Activated T-cell treated with anti-CD3 and anti-CD28 coated beads, Interleukin-2, amount 50 U/mL, for 24 hours (primary cell): Measurements from ENCODE around the gene IQCH.
"Not testable (repeated sequence)": the region's sequence is repeated elsewhere in the genome, so short reads cannot be mapped to it uniquely, and the experiment has no call there.

ENCODE experiments used
- DNase-seq: peaks from one replicate; pipeline ENCODE4 v3.0.0-alpha.2; 2020
- H3K27ac Mint-ChIP-seq: 2 replicates; pipeline ENCODE4 v1.8.0; 2020; ENCODE audit warnings: mild to moderate bottlenecking, mixed read lengths
- H3K27me3 Mint-ChIP-seq: 2 replicates; pipeline ENCODE4 v1.8.0; 2020; ENCODE audit warnings: mixed read lengths
- H3K36me3 Mint-ChIP-seq: 2 replicates; pipeline ENCODE4 v1.8.0; 2020; ENCODE audit warnings: low read depth, mixed read lengths
- H3K4me1 Mint-ChIP-seq: 2 replicates; pipeline ENCODE4 v1.8.0; 2020; ENCODE audit warnings: low read depth, mixed read lengths
- H3K4me3 Mint-ChIP-seq: 2 replicates; pipeline ENCODE4 v1.8.0; 2020; ENCODE audit warnings: mild to moderate bottlenecking, moderate library complexity, mixed read lengths
- H3K9me3 Mint-ChIP-seq: 2 replicates; pipeline ENCODE4 v1.8.0; 2020; ENCODE audit warnings: mixed read lengths

The IQCH gene

GRCh38 chr15:67335534-67336222 lies 81.1 kb downstream of the IQCH start:
- peaks cover 3% of the 10 kb centered on the region for H3K27me3 Mint-ChIP-seq
- no peaks in the 10 kb centered on the region for H3K36me3 Mint-ChIP-seq
- H3K9me3 Mint-ChIP-seq, result no peaks in the 10 kb centered on the region
- no peak overlapping the region for H3K4me3 Mint-ChIP-seq
- DNase-seq, result no peak
- no peaks in the 10 kb centered on the region for H3K4me1 Mint-ChIP-seq
- H3K27ac Mint-ChIP-seq, result no peak overlapping the region

DNA sequence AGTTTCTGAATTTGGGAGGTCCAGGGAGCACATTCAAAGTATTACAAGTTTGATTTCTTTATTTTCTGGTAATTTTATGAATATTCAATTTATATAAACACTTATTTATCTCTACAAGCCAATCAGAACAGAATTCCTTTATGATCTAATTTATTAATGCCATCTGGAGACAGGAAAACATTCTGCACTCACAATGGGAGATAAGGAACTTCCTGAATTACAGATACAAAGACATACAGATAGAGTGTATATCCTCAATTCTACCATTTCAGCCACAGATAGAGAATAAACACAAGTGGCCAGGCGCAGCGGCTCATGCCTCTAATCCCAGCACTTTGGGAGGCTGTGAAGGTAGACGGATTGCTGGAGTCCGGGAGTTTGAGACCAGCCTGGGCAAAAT lies 86.0 kb downstream of the IQCH start:
- peaks cover 3% of the 10 kb centered on the region for H3K36me3 Mint-ChIP-seq
- H3K4me1 Mint-ChIP-seq, result no peaks in the 10 kb centered on the region
- peaks cover 10% of the 10 kb centered on the region for H3K9me3 Mint-ChIP-seq
- no peak for DNase-seq
- H3K27me3 Mint-ChIP-seq, result peaks cover 4% of the 10 kb centered on the region
- H3K27ac Mint-ChIP-seq, result no peak overlapping the region
- H3K4me3 Mint-ChIP-seq, result no peak overlapping the region

DNA sequence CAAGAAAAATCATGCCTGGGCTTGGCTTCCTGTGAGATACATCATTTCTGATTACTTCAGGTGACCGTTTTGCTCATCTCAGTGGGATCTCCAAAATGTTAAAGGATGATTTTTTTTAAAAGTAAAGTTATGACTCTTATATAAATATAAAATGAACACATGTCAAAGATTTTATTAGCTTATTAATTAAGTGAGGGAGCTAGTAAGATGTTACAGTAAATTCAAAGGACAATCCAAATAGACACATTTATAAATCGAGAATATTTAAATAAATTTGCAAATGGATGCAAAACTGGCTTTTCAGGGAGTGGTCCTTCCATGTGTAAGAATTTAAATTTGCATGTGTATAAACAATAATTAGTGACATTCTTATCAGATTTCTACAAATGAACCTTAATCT lies 87.0 kb downstream of the IQCH start:
- Mint-ChIP-seq H3K4me3 (no peak overlapping the region), H3K27me3 (peaks cover 4% of the 10 kb centered on the region), H3K36me3 (peaks cover 3% of the 10 kb centered on the region), H3K4me1 (no peaks in the 10 kb centered on the region), H3K27ac (no peak overlapping the region), H3K9me3 (peaks cover 11% of the 10 kb centered on the region)
- no peak for DNase-seq

DNA sequence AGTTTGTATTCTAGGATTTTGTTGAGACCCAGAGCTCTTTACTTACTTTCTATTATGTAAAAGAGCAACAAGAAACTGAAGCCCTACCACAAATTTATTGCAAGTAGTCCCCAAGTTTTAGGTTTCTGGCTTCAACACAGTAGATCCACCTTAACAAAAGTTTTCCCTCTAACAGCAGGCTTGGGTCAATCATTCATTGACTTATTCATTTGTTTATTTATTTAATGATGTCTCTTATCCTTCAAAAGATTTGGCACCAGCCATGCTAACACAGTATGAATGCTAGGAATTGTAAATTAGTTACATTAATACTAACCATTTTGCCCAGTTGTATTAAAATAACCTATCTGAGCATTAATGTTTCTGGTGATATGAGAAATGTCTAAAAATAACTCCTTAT lies 88.6 kb downstream of the IQCH start:
- H3K36me3 Mint-ChIP-seq, result peaks cover 7% of the 10 kb centered on the region
- peaks cover 22% of the 10 kb centered on the region for H3K9me3 Mint-ChIP-seq
- no peaks in the 10 kb centered on the region for H3K4me1 Mint-ChIP-seq
- no peak overlapping the region for H3K27ac Mint-ChIP-seq
- no peak overlapping the region for H3K4me3 Mint-ChIP-seq
- peaks cover 4% of the 10 kb centered on the region for H3K27me3 Mint-ChIP-seq
- DNase-seq, result no peak

- H3K27me3 Mint-ChIP-seq, result peaks cover 4% of the 10 kb centered on the region
- no peak overlapping the region for H3K27ac Mint-ChIP-seq
- no peak overlapping the region for H3K4me3 Mint-ChIP-seq
- H3K9me3 Mint-ChIP-seq, result peaks cover 17% of the 10 kb centered on the region
- DNase-seq, result no peak
- no peaks in the 10 kb centered on the region for H3K4me1 Mint-ChIP-seq
- H3K36me3 Mint-ChIP-seq, result peaks cover 4% of the 10 kb centered on the region
These were observed 95.0 kb downstream of the IQCH start for GRCh38 chr15:67349634-67350033.

DNA sequence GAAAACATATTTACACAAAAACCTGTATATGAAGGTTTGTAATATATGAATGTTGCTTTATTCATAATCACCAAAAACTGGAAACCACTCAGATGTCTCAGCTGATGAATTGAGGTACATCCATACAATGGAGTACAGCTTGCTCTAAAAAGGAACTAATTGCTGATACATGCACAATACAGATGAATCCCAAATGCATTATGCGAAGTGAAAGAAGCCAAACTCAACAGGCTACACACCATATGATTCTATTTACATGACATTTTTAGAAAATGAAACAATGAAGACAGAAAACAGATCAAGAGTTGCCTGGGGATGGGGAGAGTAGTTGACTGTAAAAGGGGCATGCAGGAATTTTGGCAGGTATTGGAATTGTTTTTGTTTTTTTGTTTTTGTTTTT lies 95.5 kb downstream of the IQCH start:
- H3K36me3 Mint-ChIP-seq, result peaks cover 4% of the 10 kb centered on the region
- peaks cover 16% of the 10 kb centered on the region for H3K9me3 Mint-ChIP-seq
- H3K4me1 Mint-ChIP-seq, result no peaks in the 10 kb centered on the region
- DNase-seq, result no peak
- H3K27me3 Mint-ChIP-seq, result peaks cover 4% of the 10 kb centered on the region
- no peak overlapping the region for H3K27ac Mint-ChIP-seq
- H3K4me3 Mint-ChIP-seq, result no peak overlapping the region

DNA sequence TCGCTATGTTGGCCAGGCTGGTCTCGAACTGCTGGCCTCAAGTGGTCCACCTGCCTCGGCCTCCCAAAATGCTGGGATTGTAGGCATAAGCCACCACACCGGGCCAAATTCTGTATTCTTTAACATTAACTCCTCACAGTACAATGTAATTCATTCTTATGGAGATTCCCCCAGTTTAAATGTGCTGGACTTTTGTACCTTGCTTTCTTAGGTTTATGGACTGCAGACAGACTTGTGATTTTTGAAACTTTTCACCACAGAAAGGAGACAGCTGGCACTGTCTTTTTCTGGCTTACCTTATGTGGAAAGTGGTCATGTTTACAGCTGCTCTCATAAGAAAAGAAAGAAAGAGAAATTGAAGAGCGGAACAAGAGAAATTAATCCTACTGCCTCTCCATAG lies 103.8 kb downstream of the IQCH start:
- Mint-ChIP-seq H3K36me3 (no peaks in the 10 kb centered on the region), H3K9me3 (no peaks in the 10 kb centered on the region), H3K4me3 (no peak overlapping the region), H3K27ac (no peak overlapping the region), H3K27me3 (no peaks in the 10 kb centered on the region), H3K4me1 (peaks cover 2% of the 10 kb centered on the region)
- no peak for DNase-seq

- no peak overlapping the region for H3K4me3 Mint-ChIP-seq
- H3K4me1 Mint-ChIP-seq, result peaks cover 2% of the 10 kb centered on the region
- no peak overlapping the region for H3K27ac Mint-ChIP-seq
- H3K9me3 Mint-ChIP-seq, result no peaks in the 10 kb centered on the region
- no peaks in the 10 kb centered on the region for H3K27me3 Mint-ChIP-seq
- H3K36me3 Mint-ChIP-seq, result no peaks in the 10 kb centered on the region
- no peak for DNase-seq
These were observed 104.2 kb downstream of the IQCH start for GRCh38 chr15:67358812-67359211.

DNA sequence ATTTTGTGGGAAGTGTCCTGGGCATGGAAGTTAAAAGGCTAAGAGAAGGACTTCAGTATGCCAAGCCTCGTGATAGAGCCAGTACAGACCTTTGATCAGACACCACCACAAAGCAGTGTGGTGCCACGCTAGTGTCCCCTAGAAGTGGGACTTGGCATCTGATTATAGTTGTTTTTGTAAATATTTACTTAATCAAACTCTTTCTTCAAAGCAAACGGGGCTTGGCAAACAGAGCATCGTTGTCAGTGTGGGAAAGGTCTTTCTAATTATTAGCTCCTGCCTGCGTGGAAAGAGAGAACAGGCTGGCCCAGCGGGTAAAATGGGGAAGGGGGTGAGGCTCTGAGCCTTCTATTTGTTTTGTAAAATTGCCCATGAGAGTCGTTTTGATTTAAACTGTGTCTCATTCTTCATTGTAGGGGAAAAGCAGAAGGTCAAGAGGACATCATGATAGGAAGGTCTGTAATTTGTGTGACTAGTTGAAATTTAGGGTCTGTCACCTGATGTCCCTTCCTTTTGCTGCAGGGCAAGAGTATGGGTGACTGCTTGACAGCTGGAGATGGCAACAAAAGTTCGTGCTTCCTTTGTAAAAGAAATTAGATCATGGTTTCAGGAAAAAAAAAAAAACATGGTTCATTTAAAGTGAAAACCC lies 105.0 kb downstream of the IQCH start:
- Mint-ChIP-seq H3K9me3 (no peaks in the 10 kb centered on the region), H3K27ac (no peak overlapping the region), H3K36me3 (no peaks in the 10 kb centered on the region), H3K4me1 (peaks cover 2% of the 10 kb centered on the region), H3K4me3 (no peak overlapping the region), H3K27me3 (no peaks in the 10 kb centered on the region)
- DNase-seq, result no peak

DNA sequence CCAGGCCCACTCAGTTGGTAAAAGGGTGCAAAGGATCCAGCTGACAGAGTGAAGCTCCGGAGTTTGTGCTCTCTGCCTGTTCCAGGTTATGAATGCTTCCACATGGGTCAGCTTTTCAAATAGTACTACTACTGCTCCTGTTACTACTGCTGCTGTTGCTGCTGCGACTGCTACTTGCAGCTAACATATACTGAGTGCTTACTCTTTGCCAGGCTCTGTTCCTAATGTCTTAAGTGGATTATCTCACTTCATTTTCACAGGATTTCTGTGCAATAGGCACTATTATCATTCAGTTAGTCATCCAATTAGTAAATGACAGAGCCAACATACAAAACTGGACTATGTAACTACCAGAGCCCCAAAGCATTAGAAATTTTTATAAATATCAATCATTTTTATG lies 106.5 kb downstream of the IQCH start:
- Mint-ChIP-seq H3K4me1 (peaks cover 2% of the 10 kb centered on the region), H3K36me3 (no peaks in the 10 kb centered on the region), H3K27ac (no peak overlapping the region), H3K9me3 (no peaks in the 10 kb centered on the region), H3K27me3 (no peaks in the 10 kb centered on the region), H3K4me3 (no peak overlapping the region)
- no peak for DNase-seq

DNA sequence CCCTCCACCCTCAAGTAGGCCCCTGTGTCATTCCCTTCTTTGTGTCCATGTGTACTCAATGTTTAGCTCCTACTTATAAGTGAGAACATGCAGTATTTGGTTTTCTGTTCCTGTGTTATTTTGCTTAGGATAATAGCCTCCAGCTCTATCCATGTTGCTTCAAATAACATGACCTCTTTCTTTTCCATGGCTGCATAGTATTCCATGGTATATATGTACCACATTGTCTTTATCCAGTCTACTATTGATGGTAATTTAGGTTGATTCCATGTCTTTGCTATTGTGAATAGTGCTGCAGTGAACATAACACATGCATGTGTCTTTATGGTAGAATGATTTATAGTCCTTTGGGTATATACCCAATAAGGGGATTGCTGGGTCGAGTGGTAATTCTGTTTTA lies 109.1 kb downstream of the IQCH start:
- not testable (repeated sequence) for H3K4me3 Mint-ChIP-seq, H3K4me1 Mint-ChIP-seq, H3K36me3 Mint-ChIP-seq, DNase-seq, H3K9me3 Mint-ChIP-seq, H3K27me3 Mint-ChIP-seq, H3K27ac Mint-ChIP-seq

GRCh38 chr15:67365994-67366393 lies 111.4 kb downstream of the IQCH start:
- Mint-ChIP-seq H3K27ac (no peak overlapping the region), H3K36me3 (no peaks in the 10 kb centered on the region), H3K4me3 (no peak overlapping the region), H3K4me1 (peaks cover 2% of the 10 kb centered on the region), H3K27me3 (peaks cover 10% of the 10 kb centered on the region), H3K9me3 (no peaks in the 10 kb centered on the region)
- DNase-seq, result no peak

- no peak overlapping the region for H3K4me3 Mint-ChIP-seq
- no peaks in the 10 kb centered on the region for H3K36me3 Mint-ChIP-seq
- H3K27me3 Mint-ChIP-seq, result peaks cover 10% of the 10 kb centered on the region
- peaks cover 2% of the 10 kb centered on the region for H3K4me1 Mint-ChIP-seq
- H3K9me3 Mint-ChIP-seq, result no peaks in the 10 kb centered on the region
- no peak overlapping the region for H3K27ac Mint-ChIP-seq
- DNase-seq, result no peak
These were observed 112.3 kb downstream of the IQCH start for GRCh38 chr15:67366904-67367303.

- DNase-seq, result no peak
- H3K4me3 Mint-ChIP-seq, result no peak overlapping the region
- H3K9me3 Mint-ChIP-seq, result no peaks in the 10 kb centered on the region
- no peak overlapping the region for H3K27ac Mint-ChIP-seq
- H3K27me3 Mint-ChIP-seq, result peaks cover 10% of the 10 kb centered on the region
- no peaks in the 10 kb centered on the region for H3K36me3 Mint-ChIP-seq
- no peaks in the 10 kb centered on the region for H3K4me1 Mint-ChIP-seq
These were observed 114.9 kb downstream of the IQCH start for GRCh38 chr15:67369359-67369998.

DNA sequence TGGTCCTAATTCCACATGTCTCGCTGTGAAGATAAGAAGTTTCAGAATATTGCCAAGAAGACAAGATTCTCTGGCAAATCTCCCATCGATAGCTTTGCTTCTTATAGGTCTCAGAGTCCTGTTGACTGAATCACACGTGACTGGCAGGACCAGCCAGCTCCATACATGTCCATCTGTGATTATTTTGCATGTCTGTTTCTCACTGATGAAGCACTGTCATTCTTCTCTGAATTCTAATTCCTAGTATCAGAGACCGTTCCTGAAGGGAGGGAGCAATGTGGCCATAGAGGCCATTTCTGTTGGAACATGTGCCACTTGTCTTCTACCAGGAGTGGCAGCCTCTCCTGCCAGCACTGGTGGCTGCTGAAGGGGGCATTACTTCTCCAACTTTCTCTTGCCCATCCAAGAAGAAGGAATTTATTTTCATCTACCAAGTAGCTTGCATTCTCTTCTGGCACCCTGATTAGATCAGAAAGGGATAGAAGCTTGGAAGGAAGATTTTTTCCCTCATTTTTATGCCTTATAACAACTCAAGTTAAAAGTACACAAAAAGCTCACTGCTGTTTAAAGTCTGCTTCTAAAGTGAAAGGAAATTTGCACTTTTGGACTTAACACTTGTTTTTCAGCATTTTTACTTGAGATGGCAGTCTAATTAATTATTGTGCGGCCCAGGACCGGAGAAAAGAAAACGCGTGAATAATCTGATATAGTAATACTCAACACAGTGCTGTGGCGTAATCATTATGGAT lies 115.8 kb downstream of the IQCH start:
- H3K36me3 Mint-ChIP-seq, result no peaks in the 10 kb centered on the region
- no peak overlapping the region for H3K4me3 Mint-ChIP-seq
- peaks cover 10% of the 10 kb centered on the region for H3K27me3 Mint-ChIP-seq
- H3K27ac Mint-ChIP-seq, result no peak overlapping the region
- no peaks in the 10 kb centered on the region for H3K4me1 Mint-ChIP-seq
- H3K9me3 Mint-ChIP-seq, result no peaks in the 10 kb centered on the region
- no peak for DNase-seq
